ENCODE measurements around the gene DNAJB12. TPM values are rescaled to one million over a fixed set of nuclear protein-coding genes. Genes with fewer than 3 reads are reported as not detected.
"Not testable (repeated sequence)": the region's sequence is repeated elsewhere in the genome, so short reads cannot be mapped to it uniquely, and the experiment has no call there.

Gene DNAJB12
- total RNA-seq, 1 experiment from 2014 or later = 51.0 TPM

GRCh38 chr10:72297281-72297804 lies 57.4 kb downstream of the DNAJB12 start:
- intact Hi-C loops (cut with micrococcal nuclease; ENCODE audit: unreplicated experiment) = no loop called here
- DNase-seq (ENCODE audit: low read depth, low spot score) (no peak), ATAC-seq (peak; percentile 57)
- Histone ChIP-seq H3K27ac (ENCODE audit: low read length) (peak overlapping the region; percentile 94), H3K36me3 (ENCODE audit: control insufficient read depth, insufficient read depth, low read length) (no peaks in the 10 kb centered on the region), H3K4me3 (ENCODE audit: low read depth in 2 of 2, low read length in 2 of 2) (peak overlapping the region; percentile 59 to 84), H3K4me1 (ENCODE audit: control insufficient read depth, insufficient read depth, low read length) (peaks cover 38% of the 10 kb centered on the region), H3K27me3 (ENCODE audit: control insufficient read depth, insufficient read depth, low read length) (no peaks in the 10 kb centered on the region), H3K9me3 (ENCODE audit: control insufficient read depth, insufficient read depth, low read depth, low read length) (no peaks in the 10 kb centered on the region)
- BruUV-seq (replicated peaks) = TSS peak; percentile 95
- POLR2A ChIA-PET = interaction anchor here (0.7 kb wide), 1 partner anchor 20 kb away, joined by 3 read pairs; no protein-coding TSS in a partner anchor
- TF ChIP-seq SIN3A (IDR thresholded peaks at IDR 0.05; ENCODE audit: borderline replicate concordance, insufficient read depth, low read depth, low read length) = no peak
- no peak for TF ChIP-seq REST (IDR thresholded peaks at IDR 0.05; ENCODE audit: insufficient read depth in 1 of 2, low read depth in 2 of 2, low read length in 1 of 2)
- no peak for TF ChIP-seq CTCF (IDR thresholded peaks at IDR 0.05)
- 0 out of 2 replicates have a peak, but pooled peaks have one; percentile 21 for TF ChIP-seq TCF7L2 (IDR thresholded peaks at IDR 0.05; ENCODE audit: low read depth, low read length)
- peak; percentile 59; the same call in 1 of the 2 replicates for TF ChIP-seq POLR2AphosphoS5 (IDR thresholded peaks at IDR 0.05; ENCODE audit: low read depth, low read length)
- CTCF ChIA-PET = interaction anchor here (0.8 kb wide), 1 partner anchor 40 kb away, joined by 3 read pairs; no protein-coding TSS in a partner anchor
- in situ Hi-C loops (cut with HindIII; ENCODE audit: low pct_unique_long_range_greater_than_20kb, low sequenced_read_pairs) = no loop called here

- H3K36me3 ChIP-seq (ENCODE audit: control insufficient read depth, insufficient read depth, low read length); H3K9me3 ChIP-seq (ENCODE audit: control insufficient read depth, insufficient read depth, low read depth, low read length); DNase-seq (ENCODE audit: low read depth, low spot score); CTCF ChIA-PET; BruUV-seq (replicated peaks); intact Hi-C loops (cut with micrococcal nuclease; ENCODE audit: unreplicated experiment); H3K27me3 ChIP-seq (ENCODE audit: control insufficient read depth, insufficient read depth, low read length); ATAC-seq; in situ Hi-C loops (cut with HindIII; ENCODE audit: low pct_unique_long_range_greater_than_20kb, low sequenced_read_pairs): not testable (repeated sequence)
- Histone ChIP-seq H3K27ac (ENCODE audit: low read length) (peak overlapping the region; percentile 94), H3K4me3 (ENCODE audit: low read depth in 2 of 2, low read length in 2 of 2) (peak overlapping the region; percentile 59 to 84), H3K4me1 (ENCODE audit: control insufficient read depth, insufficient read depth, low read length) (peaks cover 40% of the 10 kb centered on the region)
- POLR2A ChIA-PET = interaction anchor here (0.7 kb wide), 1 partner anchor 20 kb away, joined by 3 read pairs; no protein-coding TSS in a partner anchor
Observed at GRCh38 chr10:72296829-72297280, 57.9 kb downstream of the DNAJB12 start.

GRCh38 chr10:72295330-72295910 lies 59.3 kb downstream of the DNAJB12 start:
- DNase-seq (ENCODE audit: low read depth, low spot score) (no peak), ATAC-seq (no peak)
- Histone ChIP-seq H3K27ac (ENCODE audit: low read length) (peak overlapping the region; percentile 94), H3K4me1 (ENCODE audit: control insufficient read depth, insufficient read depth, low read length) (peaks cover 40% of the 10 kb centered on the region), H3K27me3 (ENCODE audit: control insufficient read depth, insufficient read depth, low read length) (no peaks in the 10 kb centered on the region), H3K36me3 (ENCODE audit: control insufficient read depth, insufficient read depth, low read length) (no peaks in the 10 kb centered on the region), H3K9me3 (ENCODE audit: control insufficient read depth, insufficient read depth, low read depth, low read length) (no peaks in the 10 kb centered on the region), H3K4me3 (ENCODE audit: low read depth in 2 of 2, low read length in 2 of 2) (no peak overlapping the region)
- no peak for TF ChIP-seq REST (IDR thresholded peaks at IDR 0.05; ENCODE audit: insufficient read depth in 1 of 2, low read depth in 2 of 2, low read length in 1 of 2)
- no TSS peak for BruUV-seq (replicated peaks)
- ChIA-PET CTCF (no interaction called here), POLR2A (interaction anchor here (0.6 kb wide), 1 partner anchor 300 kb away, joined by 3 read pairs; no protein-coding TSS in a partner anchor)
- in situ Hi-C loops (cut with HindIII; ENCODE audit: low pct_unique_long_range_greater_than_20kb, low sequenced_read_pairs) (no loop called here), intact Hi-C loops (cut with micrococcal nuclease; ENCODE audit: unreplicated experiment) (no loop called here)
